Gastroesophageal sphincter (tissue), 4 donors: Measurements from ENCODE around the gene TF. TPM values are rescaled to one million over a fixed set of nuclear protein-coding genes. Genes with fewer than 3 reads are reported as not detected.

Source experiments
- ATAC-seq: fragments of 150-250 bp; one replicate; pipeline ENCODE4 v1.9.1; 2016; ENCODE audit warnings: mild to moderate bottlenecking, moderate library complexity
- H3K27ac ChIP-seq, 4 donors: fragments of 200-600 bp; sonication (generic) in 3 of 4; 1 replicate in 3 of 4; 2 replicates in 1 of 4; pipeline ENCODE4 v1.5.1; 2016 to 2019
- H3K27me3 ChIP-seq: fragments of 200-600 bp; sonication (generic); one replicate; pipeline ENCODE4 v1.5.1; 2019
- H3K36me3 ChIP-seq, 2 donors: fragments of 200-600 bp; sonication (generic); one replicate each; pipeline ENCODE4 v1.5.1; 2019; ENCODE audit warnings: control low read depth in 1 of 2
- H3K4me1 ChIP-seq, 3 donors: fragments of 200-600 bp; sonication (generic); 1 replicate in 2 of 3; 2 replicates in 1 of 3; pipeline ENCODE4 v1.5.1; 2016 to 2019; ENCODE audit warnings: control low read depth in 2 of 3
- H3K4me3 ChIP-seq, 2 donors: fragments of 200-600 bp; sonication (generic); one replicate each; pipeline ENCODE4 v1.5.1; 2019; ENCODE audit warnings: mild to moderate bottlenecking in 1 of 2, moderate library complexity in 1 of 2
- H3K9me3 ChIP-seq, 3 donors: fragments of 200-600 bp; sonication (generic); one replicate each; pipeline ENCODE4 v1.5.1; 2017 to 2019; ENCODE audit warnings: control low read depth in 2 of 3
- EP300 ChIP-seq: sonication (generic); formaldehyde crosslinking; IDR thresholded peaks from one replicate; pipeline ENCODE4 v1.6.1; 2017; ENCODE audit warnings: antibody characterized with exemption, mild to moderate bottlenecking
- POLR2A ChIP-seq, 2 donors: fragments of 450-650 bp; IDR thresholded peaks; one replicate each; pipeline ENCODE4 v1.6.1; 2017; ENCODE audit warnings: antibody characterized with exemption in 2 of 2, mild to moderate bottlenecking in 2 of 2, moderate library complexity in 1 of 2
- POLR2AphosphoS5 ChIP-seq: sonication (generic); formaldehyde crosslinking; IDR thresholded peaks from one replicate; pipeline ENCODE4 v1.6.1; 2017; ENCODE audit warnings: antibody characterized with exemption
- WGBS, 2 donors: methylation state at CpG; one replicate each; pipeline ENCODE4 v1.1.5; 2018; ENCODE audit warnings: low coverage in 1 of 2; 5-methylcytosine and 5-hydroxymethylcytosine counted together
- total RNA-seq, 4 donors: library from RNA; depleted of rRNA; stranded (reverse); fragments of >200 nt; gene quantifications; one replicate each; pipeline ENCODE4 v1.1.0, GENCODE V29; 2016
- TF ChIP-seq, protein P1 (sequence below), 4 experiments: fragments of 200-600 bp in 2 of 4; fragments of 450-650 bp in 2 of 4; sonication (generic) in 1 of 4; IDR thresholded peaks; one replicate each; pipeline ENCODE4 v1.5.1; 2017 to 2019; ENCODE audit warnings: antibody characterized with exemption in 4 of 4, mild to moderate bottlenecking in 2 of 4, moderate library complexity in 2 of 4

TF gene
- total RNA-seq, 4 donors from 2014 or later = 0.78 to 12.5 (median 1.2) TPM

- no peak overlapping the region for H3K4me3 ChIP-seq
- TF ChIP-seq POLR2AphosphoS5 (no peak), POLR2A (IDR thresholded peaks at IDR 0.05) (no peak), EP300 (no peak)
- TF ChIP-seq, protein P1, sequence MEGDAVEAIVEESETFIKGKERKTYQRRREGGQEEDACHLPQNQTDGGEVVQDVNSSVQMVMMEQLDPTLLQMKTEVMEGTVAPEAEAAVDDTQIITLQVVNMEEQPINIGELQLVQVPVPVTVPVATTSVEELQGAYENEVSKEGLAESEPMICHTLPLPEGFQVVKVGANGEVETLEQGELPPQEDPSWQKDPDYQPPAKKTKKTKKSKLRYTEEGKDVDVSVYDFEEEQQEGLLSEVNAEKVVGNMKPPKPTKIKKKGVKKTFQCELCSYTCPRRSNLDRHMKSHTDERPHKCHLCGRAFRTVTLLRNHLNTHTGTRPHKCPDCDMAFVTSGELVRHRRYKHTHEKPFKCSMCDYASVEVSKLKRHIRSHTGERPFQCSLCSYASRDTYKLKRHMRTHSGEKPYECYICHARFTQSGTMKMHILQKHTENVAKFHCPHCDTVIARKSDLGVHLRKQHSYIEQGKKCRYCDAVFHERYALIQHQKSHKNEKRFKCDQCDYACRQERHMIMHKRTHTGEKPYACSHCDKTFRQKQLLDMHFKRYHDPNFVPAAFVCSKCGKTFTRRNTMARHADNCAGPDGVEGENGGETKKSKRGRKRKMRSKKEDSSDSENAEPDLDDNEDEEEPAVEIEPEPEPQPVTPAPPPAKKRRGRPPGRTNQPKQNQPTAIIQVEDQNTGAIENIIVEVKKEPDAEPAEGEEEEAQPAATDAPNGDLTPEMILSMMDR (IDR thresholded peaks at IDR 0.05) = no peak
- peak; percentile 50 for ATAC-seq
- peaks cover 0 to 84% of the 10 kb centered on the region in 2 donors for H3K36me3 ChIP-seq
- H3K4me1 ChIP-seq = no peaks in the 10 kb centered on the region
- no peak overlapping the region for H3K27ac ChIP-seq
- 62 to 64% methylated on average over 4 to 5 of the region's 8 CpGs for WGBS, 2 donors
- no peaks in the 10 kb centered on the region for H3K9me3 ChIP-seq
- no peaks in the 10 kb centered on the region for H3K27me3 ChIP-seq
These were observed 75.8 kb downstream of the TF start for GRCh38 chr3:133821767-133822638.

- H3K4me3 ChIP-seq = no peak overlapping the region
- no peak overlapping the region for H3K27ac ChIP-seq
- TF ChIP-seq, protein P1 (IDR thresholded peaks at IDR 0.05) = no peak
- TF ChIP-seq POLR2AphosphoS5 (no peak), EP300 (no peak), POLR2A (IDR thresholded peaks at IDR 0.05) (no peak)
- H3K4me1 ChIP-seq = no peaks in the 10 kb centered on the region
- H3K9me3 ChIP-seq = no peaks in the 10 kb centered on the region
- WGBS, 2 donors = 0 to 100% methylated on average over 1 of the region's 8 CpGs
- H3K27me3 ChIP-seq = no peaks in the 10 kb centered on the region
- no peak for ATAC-seq
- peaks cover 0 to 63% of the 10 kb centered on the region in 2 donors for H3K36me3 ChIP-seq
These were observed 78.8 kb downstream of the TF start for GRCh38 chr3:133824961-133825485.

DNA sequence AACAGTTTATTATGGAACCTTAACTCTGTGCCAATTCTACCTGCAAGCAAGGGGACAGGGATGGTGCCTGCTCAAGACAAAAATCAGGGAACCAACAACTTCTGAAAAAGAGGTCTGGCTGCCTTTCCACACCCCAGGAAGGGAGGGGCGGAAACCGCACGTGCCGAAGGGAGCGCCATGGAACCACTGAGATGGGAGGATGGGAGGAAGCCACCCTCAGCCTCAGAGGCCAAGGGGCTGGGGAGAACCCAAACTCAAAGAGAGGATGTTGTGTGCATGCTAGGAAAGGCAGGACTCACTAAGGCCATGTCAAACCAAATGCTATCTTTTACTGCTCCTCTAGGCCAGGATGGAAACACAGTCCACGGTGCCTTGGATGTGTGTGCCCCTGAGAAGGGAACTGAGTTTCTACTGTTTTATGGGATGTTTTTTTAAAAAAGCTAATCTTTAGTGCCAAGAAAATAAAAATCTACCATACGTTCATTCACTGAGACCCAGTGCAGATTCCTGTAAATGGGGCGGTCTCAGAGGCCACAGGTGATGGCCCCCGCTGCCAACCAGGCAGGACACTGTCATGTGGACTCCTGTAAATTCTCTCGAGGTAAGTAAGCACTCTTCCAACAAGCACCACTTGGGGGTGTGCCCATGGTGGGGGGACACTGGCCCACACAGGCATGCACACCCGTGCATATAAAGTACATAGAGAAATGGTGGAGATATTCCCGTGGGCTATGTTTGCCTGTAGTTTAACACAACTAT lies 80.0 kb downstream of the TF start:
- Histone ChIP-seq H3K27ac (no peak overlapping the region), H3K36me3 (peaks cover 0 to 52% of the 10 kb centered on the region in 2 donors), H3K4me1 (no peaks in the 10 kb centered on the region), H3K27me3 (no peaks in the 10 kb centered on the region), H3K9me3 (no peaks in the 10 kb centered on the region), H3K4me3 (no peak overlapping the region)
- no peak for ATAC-seq
- WGBS, 2 donors = 89 to 91% methylated on average over 6 to 10 of the region's 12 CpGs
- TF ChIP-seq, protein P1 (IDR thresholded peaks at IDR 0.05) = no peak
- no peak for TF ChIP-seq POLR2AphosphoS5
- TF ChIP-seq EP300 = no peak

- Histone ChIP-seq H3K27ac (no peak overlapping the region), H3K9me3 (no peaks in the 10 kb centered on the region), H3K36me3 (peaks cover 0 to 51% of the 10 kb centered on the region in 2 donors), H3K27me3 (no peaks in the 10 kb centered on the region), H3K4me3 (no peak overlapping the region), H3K4me1 (no peaks in the 10 kb centered on the region)
- no peak for ATAC-seq
- 13% methylated on average over 1 of the region's 1 CpG; no CpG with 5 or more reads in 1 of the 2 donors for WGBS, 2 donors
- TF ChIP-seq, protein P1 (IDR thresholded peaks at IDR 0.05) = no peak
- TF ChIP-seq POLR2AphosphoS5 (no peak), EP300 (no peak), POLR2A (IDR thresholded peaks at IDR 0.05) (no peak)
These were observed 80.9 kb downstream of the TF start for GRCh38 chr3:133827136-133827535.
